GM19025 (cell line): ENCODE results near the gene EMC10.

Experiments
- ATAC-seq: cut with Tn5 transposase; IDR thresholded peaks from one replicate; pipeline ENCODE4 v1.9.1; 2021; ENCODE audit warnings: mild to moderate bottlenecking, low read depth, moderate library complexity; ENCODE audit not compliant: unreplicated experiment

EMC10 gene

GRCh38 chr19:50494186-50495019 lies 18.1 kb downstream of the EMC10 start:
- ATAC-seq = no peak

- ATAC-seq = no peak
These were observed 18.8 kb downstream of the EMC10 start for GRCh38 chr19:50495020-50495531.

GRCh38 chr19:50496189-50497021 lies 20.1 kb downstream of the EMC10 start:
- ATAC-seq = no peak

- no peak for ATAC-seq
These were observed 20.7 kb downstream of the EMC10 start for GRCh38 chr19:50497022-50497405.

- ATAC-seq = no peak
These were observed 22.1 kb downstream of the EMC10 start for GRCh38 chr19:50498219-50499056.

GRCh38 chr19:50500060-50500752 lies 23.9 kb downstream of the EMC10 start:
- ATAC-seq = no peak

GRCh38 chr19:50500753-50501151 lies 24.4 kb downstream of the EMC10 start:
- no peak for ATAC-seq

GRCh38 chr19:50501186-50501567 lies 24.9 kb downstream of the EMC10 start:
- ATAC-seq = no peak

- no peak for ATAC-seq
These were observed 25.5 kb downstream of the EMC10 start for GRCh38 chr19:50501568-50502475.

GRCh38 chr19:50505856-50506611 lies 29.7 kb downstream of the EMC10 start:
- ATAC-seq = no peak

- ATAC-seq = no peak
These were observed 30.4 kb downstream of the EMC10 start for GRCh38 chr19:50506700-50507099.

- ATAC-seq = no peak
These were observed 31.1 kb downstream of the EMC10 start for GRCh38 chr19:50507376-50507775.

- no peak for ATAC-seq
These were observed 32.5 kb downstream of the EMC10 start for GRCh38 chr19:50508843-50509190.

- no peak for ATAC-seq
These were observed 33.1 kb downstream of the EMC10 start for GRCh38 chr19:50509366-50509765.

GRCh38 chr19:50510121-50510670 lies 33.9 kb downstream of the EMC10 start:
- no peak for ATAC-seq

- no peak for ATAC-seq
These were observed 34.4 kb downstream of the EMC10 start for GRCh38 chr19:50510700-50511068.

- ATAC-seq = peak; percentile 93
These were observed 34.9 kb downstream of the EMC10 start, which contains the start of gene JOSD2 for GRCh38 chr19:50511069-50511822. Gene JOSD2 (minus strand): TSS chr19:50511191. CDS start chr19:50510431, 760 bp downstream.
